Memory B cell (primary cell): ENCODE measurements around the gene EFR3B.

Source experiments
- ATAC-seq: fragments of 150-1000 bp; cut with Tn5 transposase; 2 replicates; pipeline ENCODE4 v1.10.0; 2021; ENCODE audit warnings: low read depth, mild to moderate bottlenecking, moderate library complexity
- DNase-seq, 2 donors: peaks; one replicate each; pipeline ENCODE4 v3.0.0; 2022; ENCODE audit warnings: low spot score in 2 of 2
- H3K27ac Mint-ChIP-seq: one replicate; pipeline ENCODE4 v1.8.0; 2022; ENCODE audit warnings: mild to moderate bottlenecking, moderate library complexity, mixed read lengths
- H3K27me3 Mint-ChIP-seq: one replicate; pipeline ENCODE4 v1.8.0; 2022; ENCODE audit warnings: mixed read lengths
- H3K36me3 Mint-ChIP-seq: one replicate; pipeline ENCODE4 v1.8.0; 2022; ENCODE audit warnings: mild to moderate bottlenecking, mixed read lengths
- H3K4me1 Mint-ChIP-seq: one replicate; pipeline ENCODE4 v1.8.0; 2022; ENCODE audit warnings: mixed read lengths
- H3K4me3 Mint-ChIP-seq: one replicate; pipeline ENCODE4 v1.8.0; 2022; ENCODE audit warnings: mild to moderate bottlenecking, moderate library complexity, mixed read lengths
- H3K9me3 Mint-ChIP-seq: one replicate; pipeline ENCODE4 v1.8.0; 2022; ENCODE audit warnings: mixed read lengths

EFR3B gene

DNA sequence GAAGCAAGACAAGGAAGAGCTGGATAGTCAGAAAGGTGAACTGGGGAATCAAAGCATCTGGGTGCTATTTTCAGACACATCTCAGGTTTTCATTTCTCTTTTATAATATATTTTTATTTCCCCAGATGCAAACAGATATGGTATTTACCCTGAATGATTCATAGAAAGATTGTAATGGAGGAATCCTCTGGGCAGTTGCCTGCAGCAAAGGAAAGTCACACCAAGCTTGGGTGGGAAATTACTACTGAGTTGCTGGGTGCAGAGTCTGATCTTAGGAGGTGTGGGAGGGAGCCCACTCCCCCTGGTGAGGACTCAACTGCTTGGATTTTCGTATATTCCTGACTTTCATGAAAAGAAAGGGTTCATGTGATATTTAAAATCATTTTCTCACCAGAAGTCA, 2.1 kb downstream of the EFR3B start:
- peaks cover 20% of the 10 kb centered on the region for H3K27me3 Mint-ChIP-seq

DNA sequence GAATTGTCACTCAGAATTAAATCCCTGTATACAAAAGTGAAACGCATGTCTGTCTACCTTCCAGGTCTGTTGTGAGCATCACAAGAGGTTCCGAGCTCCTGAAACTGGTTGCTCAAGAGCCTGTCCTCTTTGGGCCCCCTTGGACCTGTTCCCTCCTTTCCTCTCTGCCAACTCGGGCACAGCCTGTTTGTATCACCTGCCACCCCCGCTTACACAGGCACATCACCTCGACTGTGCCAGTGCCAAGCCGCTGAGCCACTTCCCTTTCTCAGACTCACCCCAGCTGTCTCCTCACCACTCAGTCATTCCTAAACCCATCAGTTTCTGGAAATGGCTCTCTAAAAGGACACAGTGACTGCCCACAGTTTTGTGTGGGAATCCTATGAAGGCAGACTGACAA, 3.1 kb downstream of the EFR3B start:
- peaks cover 25% of the 10 kb centered on the region for H3K27me3 Mint-ChIP-seq
- DNase-seq (no peak), ATAC-seq (no peak)
- H3K36me3 Mint-ChIP-seq, result peaks cover 2% of the 10 kb centered on the region
- H3K4me3 Mint-ChIP-seq, result no peak overlapping the region
- no peak overlapping the region for H3K27ac Mint-ChIP-seq
- no peaks in the 10 kb centered on the region for H3K9me3 Mint-ChIP-seq
- H3K4me1 Mint-ChIP-seq, result peaks cover 21% of the 10 kb centered on the region

More for the DNA sequence above, 2.1 kb downstream of the EFR3B start:
- H3K4me3 Mint-ChIP-seq, result no peak overlapping the region
- H3K9me3 Mint-ChIP-seq, result no peaks in the 10 kb centered on the region
- H3K4me1 Mint-ChIP-seq, result peaks cover 21% of the 10 kb centered on the region
- ATAC-seq (no peak), DNase-seq (no peak)
- no peaks in the 10 kb centered on the region for H3K36me3 Mint-ChIP-seq
- no peak overlapping the region for H3K27ac Mint-ChIP-seq

DNA sequence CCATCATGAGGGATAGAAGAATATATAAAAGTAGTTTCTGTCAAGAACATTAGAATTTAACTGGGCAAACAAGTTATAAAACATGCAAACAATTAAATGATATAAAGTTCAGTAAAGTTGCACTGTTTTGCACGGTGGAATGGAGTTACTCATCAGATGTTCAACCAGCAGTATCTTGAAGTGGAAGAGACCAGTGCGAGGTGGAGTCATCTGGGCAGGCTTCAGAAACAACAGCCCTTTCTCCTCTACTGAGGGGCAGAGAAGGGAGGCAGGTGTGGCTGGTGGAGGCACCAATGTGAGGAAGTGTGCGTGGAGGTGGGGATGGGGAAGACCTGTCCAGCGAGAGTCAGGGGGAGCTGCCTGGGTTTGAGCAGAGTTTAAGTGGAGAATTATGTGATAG, 7.5 kb downstream of the EFR3B start:
- peaks cover 6% of the 10 kb centered on the region for H3K4me1 Mint-ChIP-seq
- peaks cover 23% of the 10 kb centered on the region for H3K27me3 Mint-ChIP-seq
- H3K27ac Mint-ChIP-seq, result no peak overlapping the region
- no peaks in the 10 kb centered on the region for H3K9me3 Mint-ChIP-seq
- no peak overlapping the region for H3K4me3 Mint-ChIP-seq
- no peak for ATAC-seq
- peaks cover 2% of the 10 kb centered on the region for H3K36me3 Mint-ChIP-seq
- DNase-seq, result no peak

DNA sequence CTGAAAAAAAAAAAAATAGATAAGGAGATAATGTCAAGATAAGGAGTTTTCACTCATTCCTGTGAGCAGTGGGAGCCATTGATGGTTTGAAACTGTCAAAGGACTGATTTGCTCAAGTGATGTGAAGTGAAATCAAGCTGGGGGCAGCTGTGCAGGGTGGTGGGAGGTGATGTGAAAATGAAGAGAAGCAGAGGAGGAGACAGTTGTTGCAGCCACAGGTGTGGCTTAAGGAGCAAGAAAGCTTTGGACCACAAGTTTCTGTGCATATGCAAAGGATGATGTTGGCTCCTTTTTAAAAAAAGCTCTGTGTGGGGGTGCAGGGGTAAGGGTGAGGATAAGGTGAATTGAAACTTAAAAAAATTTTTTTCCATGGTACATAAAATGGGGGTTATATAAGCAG, 8.3 kb downstream of the EFR3B start:
- ATAC-seq, result no peak
- Mint-ChIP-seq H3K9me3 (no peaks in the 10 kb centered on the region), H3K36me3 (peaks cover 2% of the 10 kb centered on the region), H3K4me1 (peaks cover 1% of the 10 kb centered on the region), H3K27me3 (peaks cover 18% of the 10 kb centered on the region), H3K27ac (no peak overlapping the region), H3K4me3 (no peak overlapping the region)
- no peak for DNase-seq

DNA sequence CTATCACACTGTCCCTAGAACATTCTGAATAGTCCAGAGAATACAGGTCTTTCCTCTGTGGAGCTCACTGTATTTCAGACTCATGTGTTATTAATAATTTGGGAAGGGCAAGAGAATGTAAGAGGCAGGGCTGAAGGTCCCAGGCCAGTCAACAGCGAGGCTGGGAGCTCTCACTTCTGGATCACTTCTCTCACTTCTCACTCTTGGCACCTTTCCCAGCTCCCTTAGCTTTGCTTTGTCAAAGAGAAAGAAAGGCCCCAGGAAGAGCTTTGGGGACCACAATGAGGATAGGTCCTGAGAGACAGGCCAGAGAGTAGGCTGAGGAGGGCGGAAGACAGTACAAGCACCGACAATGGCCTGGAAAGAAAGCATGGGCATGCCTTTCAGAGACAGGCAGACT, 11.2 kb downstream of the EFR3B start:
- Mint-ChIP-seq H3K4me3 (no peak overlapping the region), H3K27ac (no peak overlapping the region), H3K27me3 (peaks cover 10% of the 10 kb centered on the region), H3K9me3 (no peaks in the 10 kb centered on the region), H3K4me1 (no peaks in the 10 kb centered on the region), H3K36me3 (peaks cover 2% of the 10 kb centered on the region)
- DNase-seq (no peak), ATAC-seq (no peak)

DNA sequence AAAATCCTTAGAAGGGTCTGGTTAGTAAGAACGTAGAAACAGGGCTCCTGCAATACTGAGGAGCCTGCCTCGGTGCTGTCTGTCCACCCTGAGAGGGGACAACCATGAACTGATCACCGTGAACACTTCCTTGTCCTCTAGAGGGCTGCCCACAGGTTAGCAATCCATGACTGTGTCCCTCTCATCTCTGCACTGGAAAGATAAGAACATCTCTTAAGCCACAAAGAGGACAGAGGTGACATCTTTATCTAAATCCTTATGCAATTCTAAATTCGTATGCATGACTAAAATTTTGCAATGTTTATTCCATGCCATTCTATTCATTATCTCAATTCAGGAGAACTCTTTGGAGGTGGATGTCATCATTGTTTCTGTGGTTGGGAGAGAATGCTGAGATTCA, 12.8 kb downstream of the EFR3B start:
- H3K4me1 Mint-ChIP-seq, result no peaks in the 10 kb centered on the region
- H3K36me3 Mint-ChIP-seq, result no peaks in the 10 kb centered on the region
- no peaks in the 10 kb centered on the region for H3K9me3 Mint-ChIP-seq
- H3K27ac Mint-ChIP-seq, result no peak overlapping the region
- DNase-seq, result no peak
- peaks cover 4% of the 10 kb centered on the region for H3K27me3 Mint-ChIP-seq
- no peak overlapping the region for H3K4me3 Mint-ChIP-seq
- ATAC-seq, result no peak

DNA sequence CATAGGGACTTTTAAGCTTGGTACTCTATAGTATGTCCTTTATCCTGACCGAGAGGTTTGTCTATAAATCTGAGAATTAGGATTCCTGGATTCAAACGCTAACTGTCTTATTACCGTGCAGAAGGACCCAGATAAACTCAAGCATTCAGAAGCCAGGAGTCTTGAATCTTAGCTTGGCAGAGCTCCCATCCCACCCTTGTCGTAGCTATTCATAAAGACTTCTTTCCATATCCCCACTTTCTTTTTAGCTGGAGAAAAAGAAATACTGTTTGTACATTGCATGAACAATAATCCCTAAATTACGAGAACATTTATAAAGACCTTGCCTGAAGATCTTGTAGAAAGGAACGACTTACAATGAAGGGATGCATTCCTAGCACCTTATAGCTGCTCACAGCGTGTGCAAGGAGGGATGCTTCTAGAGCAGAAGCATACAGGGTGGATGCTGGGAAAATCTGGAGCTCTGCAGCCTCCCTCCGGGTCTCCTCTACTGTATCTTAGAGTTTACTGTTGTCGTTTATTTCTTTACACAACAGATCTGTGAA, 13.6 kb downstream of the EFR3B start:
- H3K4me1 Mint-ChIP-seq, result no peaks in the 10 kb centered on the region
- no peak overlapping the region for H3K27ac Mint-ChIP-seq
- H3K27me3 Mint-ChIP-seq, result peaks cover 1% of the 10 kb centered on the region
- no peaks in the 10 kb centered on the region for H3K36me3 Mint-ChIP-seq
- H3K4me3 Mint-ChIP-seq, result no peak overlapping the region
- DNase-seq (no peak), ATAC-seq (no peak)
- no peaks in the 10 kb centered on the region for H3K9me3 Mint-ChIP-seq

DNA sequence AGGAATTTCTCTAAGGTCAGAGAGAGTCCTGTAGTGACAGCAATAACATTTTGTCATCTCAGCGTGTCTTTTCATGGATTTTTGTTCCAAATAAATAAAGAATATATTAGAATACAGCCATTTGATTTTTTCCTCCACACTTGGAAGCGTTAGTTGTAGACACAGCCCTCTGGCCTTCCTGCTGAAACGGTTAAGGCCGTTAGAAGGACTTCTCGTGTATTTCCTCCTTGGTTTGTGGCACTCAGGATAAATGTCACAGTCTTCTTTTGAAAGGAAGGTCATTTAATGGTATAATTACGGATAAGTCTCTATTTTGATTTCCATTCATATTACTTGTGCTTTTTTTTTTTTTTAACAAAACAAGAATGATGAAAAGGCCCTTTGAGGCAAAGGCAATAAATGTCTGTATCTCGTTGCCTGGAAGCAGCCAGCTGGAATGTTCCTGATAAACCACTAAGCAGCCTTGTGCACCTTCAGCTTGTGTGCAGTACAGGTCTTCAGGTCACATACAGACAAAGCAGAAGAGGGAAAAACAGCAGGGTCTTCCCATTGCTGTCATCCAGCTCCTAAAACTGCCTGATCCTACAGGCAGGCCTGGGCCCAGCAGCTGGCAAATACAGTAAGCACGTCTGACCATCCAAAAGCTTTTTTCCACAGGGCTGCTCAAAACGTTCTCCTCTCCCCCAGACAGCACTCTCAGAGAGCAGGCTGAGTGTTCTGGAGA, 14.4 kb downstream of the EFR3B start:
- Mint-ChIP-seq H3K4me1 (no peaks in the 10 kb centered on the region), H3K9me3 (no peaks in the 10 kb centered on the region), H3K27ac (no peak overlapping the region), H3K36me3 (no peaks in the 10 kb centered on the region), H3K4me3 (no peak overlapping the region), H3K27me3 (peaks cover 1% of the 10 kb centered on the region)
- ATAC-seq (no peak), DNase-seq (no peak)

DNA sequence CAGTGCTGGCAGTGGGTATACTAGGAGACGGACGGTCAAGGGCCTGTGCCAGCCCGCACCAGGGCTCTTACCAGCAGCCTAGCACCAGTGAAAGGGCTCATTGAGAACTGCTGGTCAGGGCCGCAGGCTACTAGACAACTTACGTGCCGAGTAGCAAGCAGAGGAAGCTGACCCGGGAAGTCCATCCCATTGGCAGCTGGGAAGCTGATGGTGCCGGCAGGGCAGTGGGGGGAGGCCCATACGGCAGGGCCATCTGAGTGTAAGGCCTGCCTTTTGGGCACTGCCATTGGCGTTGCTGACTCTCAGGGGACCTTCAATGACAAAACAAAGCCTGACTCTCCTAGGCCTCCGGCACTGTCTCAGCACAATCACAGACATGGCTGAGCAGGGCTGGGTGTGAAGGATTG, 20.6 kb downstream of the EFR3B start:
- H3K27me3 Mint-ChIP-seq, result no peaks in the 10 kb centered on the region
- peaks cover 6% of the 10 kb centered on the region for H3K4me1 Mint-ChIP-seq
- H3K9me3 Mint-ChIP-seq, result peaks cover 5% of the 10 kb centered on the region
- no peak overlapping the region for H3K27ac Mint-ChIP-seq
- H3K36me3 Mint-ChIP-seq, result peaks cover 2% of the 10 kb centered on the region
- ATAC-seq (no peak), DNase-seq (no peak)
- no peak overlapping the region for H3K4me3 Mint-ChIP-seq

DNA sequence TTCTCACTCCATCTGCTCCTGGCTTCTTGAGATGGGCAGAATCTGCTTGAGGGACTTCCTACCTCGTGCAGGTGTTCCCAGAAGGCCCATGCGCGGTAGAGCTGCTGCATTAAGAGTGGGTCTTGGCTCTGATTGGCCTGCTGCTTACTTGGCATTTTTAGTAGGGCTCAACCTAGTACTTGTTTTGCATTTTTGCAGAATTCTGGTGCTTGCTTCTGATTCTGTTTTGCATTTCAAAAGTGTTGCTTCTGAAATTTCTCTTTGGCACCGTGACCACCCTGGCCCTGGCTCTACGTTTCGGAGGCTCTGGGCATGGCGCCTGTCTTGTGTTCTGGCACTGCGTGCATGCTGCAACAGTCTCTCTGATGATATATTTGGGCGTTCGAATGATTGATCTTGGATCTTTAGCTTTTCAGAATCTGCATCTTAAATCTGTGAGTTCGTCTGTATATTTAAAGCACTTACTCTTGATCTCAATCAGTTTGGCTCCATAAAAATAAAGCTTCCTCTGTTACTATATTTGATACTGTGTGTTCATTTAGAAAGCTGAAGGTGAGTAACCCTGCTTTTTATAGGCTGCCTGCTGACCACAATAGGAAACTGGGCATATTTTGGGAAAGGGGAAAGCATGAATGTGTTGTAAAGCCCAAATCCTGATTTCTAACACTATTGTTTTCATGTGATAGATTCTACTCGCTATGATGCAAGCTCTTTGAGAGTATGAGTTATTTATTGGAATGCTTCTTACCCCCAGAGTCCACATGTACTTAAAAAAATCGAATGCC, 22.2 kb downstream of the EFR3B start:
- H3K27me3 Mint-ChIP-seq, result no peaks in the 10 kb centered on the region
- peaks cover 6% of the 10 kb centered on the region for H3K4me1 Mint-ChIP-seq
- no peak overlapping the region for H3K27ac Mint-ChIP-seq
- DNase-seq (no peak), ATAC-seq (no peak)
- peaks cover 2% of the 10 kb centered on the region for H3K36me3 Mint-ChIP-seq
- peaks cover 5% of the 10 kb centered on the region for H3K9me3 Mint-ChIP-seq
- H3K4me3 Mint-ChIP-seq, result peak overlapping the region; percentile 19

DNA sequence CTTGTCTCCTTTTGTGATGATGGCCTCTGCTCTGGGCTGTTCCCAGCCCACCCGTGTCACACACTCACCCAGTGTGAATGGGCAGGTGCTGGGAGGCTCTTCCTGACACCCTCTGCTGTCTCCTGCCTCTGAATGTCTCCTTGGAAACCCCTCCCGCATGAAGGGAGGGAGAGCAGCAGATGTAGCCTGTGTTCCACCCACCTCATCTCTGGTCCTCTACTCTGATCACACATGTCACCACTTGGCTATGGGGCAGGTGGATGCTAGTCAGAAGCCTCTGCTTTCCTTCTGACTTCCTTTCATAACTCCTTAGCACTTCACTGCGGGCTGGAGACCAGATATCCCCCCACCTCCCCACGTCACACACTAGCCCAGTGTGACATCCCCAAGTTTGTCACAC, 23.9 kb downstream of the EFR3B start:
- no peak overlapping the region for H3K27ac Mint-ChIP-seq

DNA sequence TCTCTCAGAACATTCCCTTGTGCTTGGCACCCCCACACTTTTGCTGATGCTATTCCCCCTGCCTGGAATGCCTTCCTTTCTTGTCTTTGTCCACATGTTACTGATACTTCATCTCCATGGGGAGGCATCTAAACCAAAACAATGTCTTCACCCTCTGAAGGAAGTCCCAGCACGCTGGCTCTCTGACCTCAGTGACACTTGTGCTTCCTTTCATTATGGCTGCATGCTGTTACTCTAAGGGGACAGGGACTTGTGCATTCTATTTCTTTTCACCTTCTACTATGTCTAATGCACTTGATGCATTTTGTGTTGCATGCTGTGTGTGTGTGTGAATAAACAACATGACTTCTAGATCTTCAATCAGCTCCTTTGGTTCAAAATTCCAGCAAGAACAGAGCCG, 24.6 kb downstream of the EFR3B start:
- ATAC-seq, result no peak
- peaks cover 6% of the 10 kb centered on the region for H3K4me1 Mint-ChIP-seq
- no peak overlapping the region for H3K27ac Mint-ChIP-seq
- H3K4me3 Mint-ChIP-seq, result no peak overlapping the region
- DNase-seq, result no peak
- H3K9me3 Mint-ChIP-seq, result peaks cover 5% of the 10 kb centered on the region
- peaks cover 2% of the 10 kb centered on the region for H3K36me3 Mint-ChIP-seq
- no peaks in the 10 kb centered on the region for H3K27me3 Mint-ChIP-seq

More for the DNA sequence above, 23.9 kb downstream of the EFR3B start:
- H3K4me1 Mint-ChIP-seq, result peaks cover 6% of the 10 kb centered on the region
- H3K9me3 Mint-ChIP-seq, result peaks cover 5% of the 10 kb centered on the region
- H3K36me3 Mint-ChIP-seq, result peaks cover 2% of the 10 kb centered on the region
- no peak overlapping the region for H3K4me3 Mint-ChIP-seq
- no peak for ATAC-seq
- no peak for DNase-seq
- H3K27me3 Mint-ChIP-seq, result no peaks in the 10 kb centered on the region

DNA sequence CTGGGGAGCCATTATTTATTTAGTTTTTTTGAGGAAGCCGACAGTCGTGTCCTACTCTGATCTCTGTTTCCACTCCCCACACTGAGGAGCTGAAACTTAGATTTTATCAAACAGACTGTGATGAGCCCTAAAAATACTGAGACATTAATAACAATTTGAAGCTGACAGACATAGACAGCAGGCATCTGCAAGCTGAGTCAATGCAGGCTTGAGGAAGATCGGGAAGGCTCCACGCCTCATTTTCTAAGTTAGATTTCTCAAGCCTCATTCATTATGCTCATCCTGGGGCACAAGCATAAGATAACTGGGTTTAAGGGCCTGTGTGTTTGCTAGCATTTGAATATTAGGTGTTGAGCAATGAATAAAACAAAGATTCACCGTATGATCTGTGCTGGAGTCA, 26.3 kb downstream of the EFR3B start:
- Mint-ChIP-seq H3K27ac (no peak overlapping the region), H3K4me1 (peaks cover 6% of the 10 kb centered on the region), H3K9me3 (peaks cover 5% of the 10 kb centered on the region), H3K36me3 (peaks cover 2% of the 10 kb centered on the region), H3K27me3 (peaks cover 2% of the 10 kb centered on the region), H3K4me3 (no peak overlapping the region)
- DNase-seq, result no peak
- ATAC-seq, result no peak

DNA sequence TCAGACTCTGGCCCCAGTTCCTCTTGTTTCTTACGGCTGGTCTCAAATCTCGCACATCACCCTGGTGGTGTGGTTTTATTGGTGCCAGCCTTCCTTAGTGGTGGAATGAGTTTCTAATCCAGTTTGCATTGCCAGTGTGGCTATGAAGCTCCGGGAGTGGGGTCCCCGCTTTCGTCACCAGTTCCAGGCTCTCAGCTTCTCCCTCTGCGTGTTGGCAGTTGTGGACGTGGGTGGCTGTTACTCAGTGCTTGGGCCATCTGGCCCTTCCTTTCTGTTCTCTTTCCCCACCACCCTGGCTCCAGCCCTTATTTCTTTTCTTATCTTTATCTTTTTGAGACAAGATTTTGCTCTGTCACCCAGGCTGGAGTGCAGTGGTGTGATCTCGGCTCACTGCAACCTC, 30.1 kb downstream of the EFR3B start:
- peaks cover 5% of the 10 kb centered on the region for H3K4me1 Mint-ChIP-seq
- peaks cover 5% of the 10 kb centered on the region for H3K27me3 Mint-ChIP-seq
- peaks cover 3% of the 10 kb centered on the region for H3K9me3 Mint-ChIP-seq
- H3K27ac Mint-ChIP-seq, result no peak overlapping the region
- H3K36me3 Mint-ChIP-seq, result peaks cover 2% of the 10 kb centered on the region
- DNase-seq (no peak), ATAC-seq (no peak)
- H3K4me3 Mint-ChIP-seq, result no peak overlapping the region
